Liver (tissue), 9 donors: ENCODE measurements around the gene ITPRID2. TPM values are rescaled to one million over a fixed set of nuclear protein-coding genes. Genes with fewer than 3 reads are reported as not detected.

Experiments used
- DNase-seq: peaks from one replicate; pipeline ENCODE4 v3.0.0-alpha.2; 2017; ENCODE audit warnings: low spot score
- H3K27ac ChIP-seq, 2 donors: one replicate each; pipeline ENCODE4 v1.7.0; 2013; ENCODE audit warnings: inconsistent platforms in 2 of 2, low read length in 2 of 2, control low read depth in 1 of 2, low read depth in 1 of 2, mild to moderate bottlenecking in 1 of 2
- H3K27me3 ChIP-seq, 4 donors: one replicate each; pipeline versions ENCODE4 v1.6.1 to v1.7.0; 2013; ENCODE audit warnings: low read length in 3 of 4, inconsistent platforms in 1 of 4, mild to moderate bottlenecking in 1 of 4, moderate library complexity in 1 of 4; ENCODE audit not compliant: control insufficient read depth in 4 of 4, insufficient read depth in 4 of 4
- H3K36me3 ChIP-seq, 4 donors: one replicate each; pipeline versions ENCODE4 v1.6.1 to v1.7.0; 2013; ENCODE audit warnings: low read length in 3 of 4, mild to moderate bottlenecking in 3 of 4, low read depth in 1 of 4, moderate library complexity in 1 of 4; ENCODE audit not compliant: control insufficient read depth in 4 of 4, insufficient read depth in 3 of 4
- H3K4me1 ChIP-seq, 4 donors: one replicate each; pipeline versions ENCODE4 v1.6.1 to v1.7.0; 2013; ENCODE audit warnings: low read length in 3 of 4, mild to moderate bottlenecking in 3 of 4, moderate library complexity in 1 of 4; ENCODE audit not compliant: control insufficient read depth in 4 of 4, insufficient read depth in 4 of 4
- H3K4me3 ChIP-seq, 3 donors: one replicate each; pipeline versions ENCODE4 v1.6.1 to v1.7.0; 2013; ENCODE audit warnings: low read length in 3 of 3, control low read depth in 1 of 3, low read depth in 1 of 3, mild to moderate bottlenecking in 1 of 3
- H3K9ac ChIP-seq, 2 donors: one replicate each; pipeline ENCODE4 v1.7.0; 2013; ENCODE audit warnings: low read length in 2 of 2, mild to moderate bottlenecking in 2 of 2, moderate library complexity in 2 of 2, control low read depth in 1 of 2, low read depth in 1 of 2
- H3K9me3 ChIP-seq, 4 donors: one replicate each; pipeline versions ENCODE4 v1.6.1 to v1.7.0; 2013; ENCODE audit warnings: low read length in 3 of 4; ENCODE audit not compliant: control insufficient read depth in 4 of 4
- EGR1 ChIP-seq, 2 donors: IDR thresholded peaks; 2 replicates each; pipeline ENCODE4 v1.6.1; 2016 to 2018; ENCODE audit warnings: antibody characterized with exemption in 2 of 2, low read depth in 2 of 2
- FOXA1 ChIP-seq: IDR thresholded peaks from 2 replicates; pipeline ENCODE4 v1.6.1; 2016; ENCODE audit warnings: antibody characterized with exemption
- FOXA2 ChIP-seq: IDR thresholded peaks from 2 replicates; pipeline ENCODE4 v1.6.1; 2016; ENCODE audit warnings: antibody characterized with exemption
- GABPA ChIP-seq, 2 donors: IDR thresholded peaks in 1 of 2; conservative IDR thresholded peaks in 1 of 2; 2 replicates each; pipeline ENCODE4 v1.6.1; 2016; ENCODE audit warnings: antibody characterized with exemption in 2 of 2, mild to moderate bottlenecking in 1 of 2, moderate library complexity in 1 of 2
- HNF4A ChIP-seq, 2 donors: conservative IDR thresholded peaks; 2 replicates each; pipeline ENCODE4 v1.6.1; 2016; ENCODE audit warnings: antibody characterized with exemption in 2 of 2, mild to moderate bottlenecking in 2 of 2
- HNF4G ChIP-seq: IDR thresholded peaks from 2 replicates; pipeline ENCODE4 v1.6.1; 2016; ENCODE audit warnings: antibody characterized with exemption
- JUND ChIP-seq, 2 donors: IDR thresholded peaks; 2 replicates each; pipeline ENCODE4 v1.6.1; 2016; ENCODE audit warnings: antibody characterized with exemption in 2 of 2
- NR2F2 ChIP-seq: IDR thresholded peaks from 2 replicates; pipeline ENCODE4 v1.6.1; 2016; ENCODE audit warnings: antibody characterized with exemption
- RAD21 ChIP-seq, 2 donors: IDR thresholded peaks; 2 replicates each; pipeline ENCODE4 v1.6.1; 2016; ENCODE audit warnings: antibody characterized with exemption in 2 of 2, mild to moderate bottlenecking in 2 of 2
- RXRA ChIP-seq, 2 donors: IDR thresholded peaks; 2 replicates each; pipeline ENCODE4 v1.6.1; 2017 to 2018; ENCODE audit warnings: antibody characterized with exemption in 2 of 2, mild to moderate bottlenecking in 1 of 2
- SP1 ChIP-seq: IDR thresholded peaks from 2 replicates; pipeline ENCODE4 v1.6.1; 2018; ENCODE audit warnings: antibody characterized with exemption, mild to moderate bottlenecking
- TAF1 ChIP-seq: conservative IDR thresholded peaks from 2 replicates; pipeline ENCODE4 v1.6.1; 2016; ENCODE audit warnings: antibody characterized with exemption, mild to moderate bottlenecking
- YY1 ChIP-seq: IDR thresholded peaks from 2 replicates; pipeline ENCODE4 v1.6.1; 2016; ENCODE audit warnings: antibody characterized with exemption, mild to moderate bottlenecking
- ZBTB33 ChIP-seq: IDR thresholded peaks from 2 replicates; pipeline ENCODE4 v1.6.1; 2016; ENCODE audit warnings: antibody characterized with exemption
- WGBS: extraction: QIAGEN DNeasy Blood & Tissue Kit; methylation state at CpG from one replicate; pipeline ENCODE4 v1.1.7; 2013; 5-methylcytosine and 5-hydroxymethylcytosine counted together
- polyA plus RNA-seq, 2 donors: library from polyadenylated mRNA; stranded (reverse) in 1 of 2; unstranded in 1 of 2; fragments of 200-250 nt in 1 of 2; fragments of >200 nt in 1 of 2; fragmentation: Nextera tagmentation in 1 of 2; extraction: Ambion mirVana in 1 of 2; gene quantifications; one replicate each; pipeline versions ENCODE4 v1.2.1 to v1.2.3, GENCODE V29; 2013 to 2015
- total RNA-seq, 2 donors: library from RNA; depleted of rRNA; stranded (reverse); fragments of >200 nt; gene quantifications; one replicate each; pipeline ENCODE4 v1.2.3, GENCODE V29; 2014
- TF ChIP-seq, protein P1 (sequence below): fragments of 150-350 bp; IDR thresholded peaks from 2 replicates; pipeline ENCODE4 v1.5.1; 2017; ENCODE audit warnings: improper control_type of control experiment, low read depth, low read length; ENCODE audit not compliant: missing input control
- TF ChIP-seq, protein P2 (sequence below): IDR thresholded peaks from 2 replicates; pipeline ENCODE4 v1.6.1; 2016; ENCODE audit warnings: antibody characterized with exemption
- TF ChIP-seq, protein P3 (sequence below): IDR thresholded peaks from 2 replicates; pipeline ENCODE4 v1.6.1; 2016; ENCODE audit warnings: antibody characterized with exemption
- TF ChIP-seq, protein P4 (sequence below): IDR thresholded peaks from 2 replicates; pipeline ENCODE4 v1.6.1; 2016; ENCODE audit warnings: antibody characterized with exemption, mild to moderate bottlenecking
- donor health status: healthy.
- donor health status: healthy.
- donor health status: healthy.
- donor health status: healthy.
- donor health status: healthy.

ITPRID2 gene
- total and polyA plus RNA-seq, 4 donors = 31.2 to 145 (median 55.1) TPM

DNA sequence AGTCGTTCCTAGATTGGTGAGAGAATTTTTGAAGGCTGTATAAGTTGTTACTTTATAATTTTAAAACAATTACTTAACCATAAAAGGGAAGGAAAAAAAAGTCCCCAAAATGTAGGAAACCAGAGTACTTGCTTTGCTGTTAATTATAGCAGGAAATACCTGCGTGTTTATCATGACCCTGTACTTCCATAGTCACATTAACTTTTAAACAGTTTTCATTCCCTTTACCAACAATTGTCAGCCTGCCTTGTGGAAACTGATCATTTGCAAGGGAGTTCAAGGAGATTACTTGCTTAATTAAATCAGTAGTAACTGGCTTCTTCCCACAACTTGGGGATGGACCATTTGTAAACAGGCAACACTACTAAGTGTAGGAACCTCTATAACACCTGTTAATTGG lies 6.4 kb upstream of the ITPRID2 start:
- 62% methylated on average over 2 of the region's 2 CpGs for WGBS
- H3K27me3 ChIP-seq = no peaks in the 10 kb centered on the region

DNA sequence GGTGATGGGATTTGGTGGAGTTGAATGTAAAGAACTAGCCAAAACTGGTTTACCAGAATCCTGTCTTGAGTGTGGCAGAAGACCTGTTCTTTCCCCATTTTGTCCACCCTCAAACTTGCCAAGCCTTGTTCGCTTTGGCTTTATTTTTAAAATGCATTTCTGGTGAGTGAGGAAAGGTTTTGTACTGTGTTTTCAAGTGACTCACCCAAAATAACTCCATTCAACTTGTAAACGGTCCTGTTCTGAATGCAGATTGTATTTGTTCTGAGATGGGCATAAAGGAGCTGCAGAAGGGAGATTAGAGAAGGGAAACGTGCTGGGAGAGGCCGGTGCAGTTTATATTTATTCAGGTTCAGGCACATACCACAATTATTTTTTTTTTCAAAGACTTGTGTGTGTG lies 5.3 kb upstream of the ITPRID2 start:
- no peaks in the 10 kb centered on the region for H3K36me3 ChIP-seq
- no peaks in the 10 kb centered on the region for H3K27me3 ChIP-seq
- WGBS = 76% methylated on average over 4 of the region's 4 CpGs
- no peak overlapping the region for H3K4me3 ChIP-seq
- H3K4me1 ChIP-seq = peaks cover 0 to 4% (median 2%) of the 10 kb centered on the region in 4 donors
- no peak for DNase-seq
- TF ChIP-seq HNF4A (conservative IDR thresholded peaks at IDR 0.05) (no peak), RXRA (IDR thresholded peaks at IDR 0.05) (no peak), ZBTB33 (no peak), SP1 (no peak), FOXA1 (no peak), YY1 (no peak), EGR1 (IDR thresholded peaks at IDR 0.05; ENCODE audit: low read depth in 2 of 2) (no peak), GABPA (IDR thresholded peaks at IDR 0.05 in 1 of 2, conservative IDR thresholded peaks at IDR 0.05 in 1 of 2) (no peak), NR2F2 (no peak), JUND (IDR thresholded peaks at IDR 0.05) (no peak), RAD21 (IDR thresholded peaks at IDR 0.05) (no peak), FOXA2 (no peak), HNF4G (no peak), TAF1 (no peak)
- TF ChIP-seq, protein P1, sequence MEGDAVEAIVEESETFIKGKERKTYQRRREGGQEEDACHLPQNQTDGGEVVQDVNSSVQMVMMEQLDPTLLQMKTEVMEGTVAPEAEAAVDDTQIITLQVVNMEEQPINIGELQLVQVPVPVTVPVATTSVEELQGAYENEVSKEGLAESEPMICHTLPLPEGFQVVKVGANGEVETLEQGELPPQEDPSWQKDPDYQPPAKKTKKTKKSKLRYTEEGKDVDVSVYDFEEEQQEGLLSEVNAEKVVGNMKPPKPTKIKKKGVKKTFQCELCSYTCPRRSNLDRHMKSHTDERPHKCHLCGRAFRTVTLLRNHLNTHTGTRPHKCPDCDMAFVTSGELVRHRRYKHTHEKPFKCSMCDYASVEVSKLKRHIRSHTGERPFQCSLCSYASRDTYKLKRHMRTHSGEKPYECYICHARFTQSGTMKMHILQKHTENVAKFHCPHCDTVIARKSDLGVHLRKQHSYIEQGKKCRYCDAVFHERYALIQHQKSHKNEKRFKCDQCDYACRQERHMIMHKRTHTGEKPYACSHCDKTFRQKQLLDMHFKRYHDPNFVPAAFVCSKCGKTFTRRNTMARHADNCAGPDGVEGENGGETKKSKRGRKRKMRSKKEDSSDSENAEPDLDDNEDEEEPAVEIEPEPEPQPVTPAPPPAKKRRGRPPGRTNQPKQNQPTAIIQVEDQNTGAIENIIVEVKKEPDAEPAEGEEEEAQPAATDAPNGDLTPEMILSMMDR = no peak
- TF ChIP-seq, protein P2, sequence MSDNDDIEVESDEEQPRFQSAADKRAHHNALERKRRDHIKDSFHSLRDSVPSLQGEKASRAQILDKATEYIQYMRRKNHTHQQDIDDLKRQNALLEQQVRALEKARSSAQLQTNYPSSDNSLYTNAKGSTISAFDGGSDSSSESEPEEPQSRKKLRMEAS = no peak
- TF ChIP-seq, protein P3, sequence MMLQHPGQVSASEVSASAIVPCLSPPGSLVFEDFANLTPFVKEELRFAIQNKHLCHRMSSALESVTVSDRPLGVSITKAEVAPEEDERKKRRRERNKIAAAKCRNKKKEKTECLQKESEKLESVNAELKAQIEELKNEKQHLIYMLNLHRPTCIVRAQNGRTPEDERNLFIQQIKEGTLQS = no peak
- TF ChIP-seq, protein P4, sequence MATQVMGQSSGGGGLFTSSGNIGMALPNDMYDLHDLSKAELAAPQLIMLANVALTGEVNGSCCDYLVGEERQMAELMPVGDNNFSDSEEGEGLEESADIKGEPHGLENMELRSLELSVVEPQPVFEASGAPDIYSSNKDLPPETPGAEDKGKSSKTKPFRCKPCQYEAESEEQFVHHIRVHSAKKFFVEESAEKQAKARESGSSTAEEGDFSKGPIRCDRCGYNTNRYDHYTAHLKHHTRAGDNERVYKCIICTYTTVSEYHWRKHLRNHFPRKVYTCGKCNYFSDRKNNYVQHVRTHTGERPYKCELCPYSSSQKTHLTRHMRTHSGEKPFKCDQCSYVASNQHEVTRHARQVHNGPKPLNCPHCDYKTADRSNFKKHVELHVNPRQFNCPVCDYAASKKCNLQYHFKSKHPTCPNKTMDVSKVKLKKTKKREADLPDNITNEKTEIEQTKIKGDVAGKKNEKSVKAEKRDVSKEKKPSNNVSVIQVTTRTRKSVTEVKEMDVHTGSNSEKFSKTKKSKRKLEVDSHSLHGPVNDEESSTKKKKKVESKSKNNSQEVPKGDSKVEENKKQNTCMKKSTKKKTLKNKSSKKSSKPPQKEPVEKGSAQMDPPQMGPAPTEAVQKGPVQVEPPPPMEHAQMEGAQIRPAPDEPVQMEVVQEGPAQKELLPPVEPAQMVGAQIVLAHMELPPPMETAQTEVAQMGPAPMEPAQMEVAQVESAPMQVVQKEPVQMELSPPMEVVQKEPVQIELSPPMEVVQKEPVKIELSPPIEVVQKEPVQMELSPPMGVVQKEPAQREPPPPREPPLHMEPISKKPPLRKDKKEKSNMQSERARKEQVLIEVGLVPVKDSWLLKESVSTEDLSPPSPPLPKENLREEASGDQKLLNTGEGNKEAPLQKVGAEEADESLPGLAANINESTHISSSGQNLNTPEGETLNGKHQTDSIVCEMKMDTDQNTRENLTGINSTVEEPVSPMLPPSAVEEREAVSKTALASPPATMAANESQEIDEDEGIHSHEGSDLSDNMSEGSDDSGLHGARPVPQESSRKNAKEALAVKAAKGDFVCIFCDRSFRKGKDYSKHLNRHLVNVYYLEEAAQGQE = no peak
- H3K27ac ChIP-seq = no peak overlapping the region
- no peak overlapping the region for H3K9ac ChIP-seq
- no peaks in the 10 kb centered on the region for H3K9me3 ChIP-seq

More for the DNA sequence above, 6.4 kb upstream of the ITPRID2 start:
- Histone ChIP-seq H3K36me3 (no peaks in the 10 kb centered on the region), H3K9me3 (no peaks in the 10 kb centered on the region), H3K4me3 (no peak overlapping the region), H3K27ac (no peak overlapping the region), H3K9ac (no peak overlapping the region), H3K4me1 (peaks cover 0 to 2% (median 0%) of the 10 kb centered on the region in 4 donors)
- no peak for DNase-seq
- TF ChIP-seq TAF1 = no peak
- TF ChIP-seq, protein P4 = no peak
